ENCODE measurements around the gene PGBD1.
A peak's percentile ranks its signal among the peaks of the same experiment; 100 is the strongest.

PGBD1 gene, protein sequence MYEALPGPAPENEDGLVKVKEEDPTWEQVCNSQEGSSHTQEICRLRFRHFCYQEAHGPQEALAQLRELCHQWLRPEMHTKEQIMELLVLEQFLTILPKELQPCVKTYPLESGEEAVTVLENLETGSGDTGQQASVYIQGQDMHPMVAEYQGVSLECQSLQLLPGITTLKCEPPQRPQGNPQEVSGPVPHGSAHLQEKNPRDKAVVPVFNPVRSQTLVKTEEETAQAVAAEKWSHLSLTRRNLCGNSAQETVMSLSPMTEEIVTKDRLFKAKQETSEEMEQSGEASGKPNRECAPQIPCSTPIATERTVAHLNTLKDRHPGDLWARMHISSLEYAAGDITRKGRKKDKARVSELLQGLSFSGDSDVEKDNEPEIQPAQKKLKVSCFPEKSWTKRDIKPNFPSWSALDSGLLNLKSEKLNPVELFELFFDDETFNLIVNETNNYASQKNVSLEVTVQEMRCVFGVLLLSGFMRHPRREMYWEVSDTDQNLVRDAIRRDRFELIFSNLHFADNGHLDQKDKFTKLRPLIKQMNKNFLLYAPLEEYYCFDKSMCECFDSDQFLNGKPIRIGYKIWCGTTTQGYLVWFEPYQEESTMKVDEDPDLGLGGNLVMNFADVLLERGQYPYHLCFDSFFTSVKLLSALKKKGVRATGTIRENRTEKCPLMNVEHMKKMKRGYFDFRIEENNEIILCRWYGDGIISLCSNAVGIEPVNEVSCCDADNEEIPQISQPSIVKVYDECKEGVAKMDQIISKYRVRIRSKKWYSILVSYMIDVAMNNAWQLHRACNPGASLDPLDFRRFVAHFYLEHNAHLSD

GRCh38 chr6:28281288-28282064 is at the start of gene PGBD1:
PGBD1 (plus strand) TSS chr6:28281572; CDS start chr6:28283814, 2,242 bp downstream.
- H3K4me3 ChIP-seq (ENCODE audit: low read depth, low read length, poor library complexity, severe bottlenecking), result peak within 1 kb of the TSS; percentile 63
- TF ChIP-seq, protein P1, sequence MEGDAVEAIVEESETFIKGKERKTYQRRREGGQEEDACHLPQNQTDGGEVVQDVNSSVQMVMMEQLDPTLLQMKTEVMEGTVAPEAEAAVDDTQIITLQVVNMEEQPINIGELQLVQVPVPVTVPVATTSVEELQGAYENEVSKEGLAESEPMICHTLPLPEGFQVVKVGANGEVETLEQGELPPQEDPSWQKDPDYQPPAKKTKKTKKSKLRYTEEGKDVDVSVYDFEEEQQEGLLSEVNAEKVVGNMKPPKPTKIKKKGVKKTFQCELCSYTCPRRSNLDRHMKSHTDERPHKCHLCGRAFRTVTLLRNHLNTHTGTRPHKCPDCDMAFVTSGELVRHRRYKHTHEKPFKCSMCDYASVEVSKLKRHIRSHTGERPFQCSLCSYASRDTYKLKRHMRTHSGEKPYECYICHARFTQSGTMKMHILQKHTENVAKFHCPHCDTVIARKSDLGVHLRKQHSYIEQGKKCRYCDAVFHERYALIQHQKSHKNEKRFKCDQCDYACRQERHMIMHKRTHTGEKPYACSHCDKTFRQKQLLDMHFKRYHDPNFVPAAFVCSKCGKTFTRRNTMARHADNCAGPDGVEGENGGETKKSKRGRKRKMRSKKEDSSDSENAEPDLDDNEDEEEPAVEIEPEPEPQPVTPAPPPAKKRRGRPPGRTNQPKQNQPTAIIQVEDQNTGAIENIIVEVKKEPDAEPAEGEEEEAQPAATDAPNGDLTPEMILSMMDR (IDR thresholded peaks at IDR 0.05; ENCODE audit: low read length), result no peak; the same call in 1 of the 2 replicates
- TF ChIP-seq EZH2 (IDR thresholded peaks at IDR 0.05; ENCODE audit: borderline replicate concordance, low read length), result no peak
- H3K36me3 ChIP-seq (ENCODE audit: insufficient read depth, low read length), result peaks cover 31% of the 10 kb centered on the region
- no peaks in the 10 kb centered on the region for H4K20me1 ChIP-seq (ENCODE audit: insufficient read depth, low read length)
- H3K9me3 ChIP-seq (ENCODE audit: low read length), result no peaks in the 10 kb centered on the region
- peak within 1 kb of the TSS; percentile 81 for H3K4me2 ChIP-seq (ENCODE audit: low read length)
- H3K9me2 ChIP-seq (ENCODE audit: low read depth, low read length), result no peaks in the 10 kb centered on the region
- H3K9ac ChIP-seq (ENCODE audit: low read length), result peak within 1 kb of the TSS; percentile 63
- H3K4me1 ChIP-seq (ENCODE audit: insufficient read depth, low read length, severe bottlenecking), result peaks cover 17% of the 10 kb centered on the region
- H3F3A ChIP-seq (ENCODE audit: insufficient read depth, low read length), result no peaks in the 10 kb centered on the region
- no peak within 1 kb of the TSS for H3K27ac ChIP-seq (ENCODE audit: low read depth, low read length, poor library complexity, severe bottlenecking)
- H2AFZ ChIP-seq (ENCODE audit: low read length), result peak within 1 kb of the TSS; percentile 3; the same call in 1 of the 2 replicates
- no peaks in the 10 kb centered on the region for H3K79me2 ChIP-seq (ENCODE audit: insufficient read depth, low read length)
- H3K27me3 ChIP-seq (ENCODE audit: insufficient read depth, low read length), result no peaks in the 10 kb centered on the region

GRCh38 chr6:28232785-28233184 is 48.6 kb upstream of the PGBD1 start:
- no peaks in the 10 kb centered on the region for H3K79me2 ChIP-seq (ENCODE audit: insufficient read depth, low read length)
- peaks cover 4% of the 10 kb centered on the region; the same call in 1 of the 2 replicates for H3K9me3 ChIP-seq (ENCODE audit: low read length)
- no peaks in the 10 kb centered on the region for H3F3A ChIP-seq (ENCODE audit: insufficient read depth, low read length)
- H3K36me3 ChIP-seq (ENCODE audit: insufficient read depth, low read length), result peaks cover 63% of the 10 kb centered on the region
- no peak overlapping the region for H3K4me2 ChIP-seq (ENCODE audit: low read length)
- H3K4me1 ChIP-seq (ENCODE audit: insufficient read depth, low read length, severe bottlenecking), result no peaks in the 10 kb centered on the region
- no peak overlapping the region for H3K4me3 ChIP-seq (ENCODE audit: low read depth, low read length, poor library complexity, severe bottlenecking)
- H2AFZ ChIP-seq (ENCODE audit: low read length), result no peak overlapping the region
- TF ChIP-seq EZH2 (IDR thresholded peaks at IDR 0.05; ENCODE audit: borderline replicate concordance, low read length), result no peak
- TF ChIP-seq, protein P1 (IDR thresholded peaks at IDR 0.05; ENCODE audit: low read length), result no peak
- no peaks in the 10 kb centered on the region for H4K20me1 ChIP-seq (ENCODE audit: insufficient read depth, low read length)
- H3K9me2 ChIP-seq (ENCODE audit: low read depth, low read length), result no peaks in the 10 kb centered on the region
- no peaks in the 10 kb centered on the region for H3K27me3 ChIP-seq (ENCODE audit: insufficient read depth, low read length)
- no peak overlapping the region for H3K9ac ChIP-seq (ENCODE audit: low read length)
- no peak overlapping the region for H3K27ac ChIP-seq (ENCODE audit: low read depth, low read length, poor library complexity, severe bottlenecking)

GRCh38 chr6:28235912-28236452 is 45.4 kb upstream of the PGBD1 start:
- H3K79me2 ChIP-seq (ENCODE audit: insufficient read depth, low read length), result no peaks in the 10 kb centered on the region
- H4K20me1 ChIP-seq (ENCODE audit: insufficient read depth, low read length), result no peaks in the 10 kb centered on the region
- no peak overlapping the region for H3K4me2 ChIP-seq (ENCODE audit: low read length)
- H3K36me3 ChIP-seq (ENCODE audit: insufficient read depth, low read length), result peaks cover 32% of the 10 kb centered on the region
- H2AFZ ChIP-seq (ENCODE audit: low read length), result no peak overlapping the region
- H3K9ac ChIP-seq (ENCODE audit: low read length), result no peak overlapping the region
- no peaks in the 10 kb centered on the region for H3F3A ChIP-seq (ENCODE audit: insufficient read depth, low read length)
- H3K27me3 ChIP-seq (ENCODE audit: insufficient read depth, low read length), result no peaks in the 10 kb centered on the region
- no peak for TF ChIP-seq EZH2 (IDR thresholded peaks at IDR 0.05; ENCODE audit: borderline replicate concordance, low read length)
- TF ChIP-seq, protein P1 (IDR thresholded peaks at IDR 0.05; ENCODE audit: low read length), result no peak
- H3K4me1 ChIP-seq (ENCODE audit: insufficient read depth, low read length, severe bottlenecking), result no peaks in the 10 kb centered on the region
- no peaks in the 10 kb centered on the region for H3K9me2 ChIP-seq (ENCODE audit: low read depth, low read length)
- H3K9me3 ChIP-seq (ENCODE audit: low read length), result peaks cover 4% of the 10 kb centered on the region; the same call in 1 of the 2 replicates
- H3K4me3 ChIP-seq (ENCODE audit: low read depth, low read length, poor library complexity, severe bottlenecking), result no peak overlapping the region
- no peak overlapping the region for H3K27ac ChIP-seq (ENCODE audit: low read depth, low read length, poor library complexity, severe bottlenecking)

Measured in OCI-LY1 (cell line).